ES-I3 (cell line): ENCODE data around the gene GINS2.

ENCODE experiments used
- H3K36me3 ChIP-seq: 2 replicates; pipeline ENCODE4 v1.6.1; 2013; ENCODE audit warnings: mild to moderate bottlenecking, low read length, control low read depth, moderate library complexity; ENCODE audit not compliant: insufficient read depth
- H3K4me1 ChIP-seq: 2 replicates; pipeline ENCODE4 v1.6.1; 2013; ENCODE audit warnings: mild to moderate bottlenecking, control low read depth, low read length; ENCODE audit not compliant: insufficient read depth
- H3K9ac ChIP-seq: 2 replicates; pipeline ENCODE4 v1.6.1; 2013; ENCODE audit warnings: low read depth, mild to moderate bottlenecking, low read length, moderate library complexity
- H3K9me3 ChIP-seq: 2 replicates; pipeline ENCODE4 v1.6.1; 2013; ENCODE audit warnings: mild to moderate bottlenecking, low read length, moderate library complexity; ENCODE audit not compliant: control insufficient read depth, insufficient read depth

GINS2 gene

GRCh38 chr16:85688586-85689284 is at the start of gene GINS2:
TSS of gene GINS2 (minus strand) at chr16:85688954. CDS start at chr16:85688898, 56 bp downstream.
- Histone ChIP-seq H3K36me3 (no peaks in the 10 kb centered on the region), H3K9ac (peak within 1 kb of the TSS; percentile 92), H3K9me3 (no peaks in the 10 kb centered on the region), H3K4me1 (peaks cover 4% of the 10 kb centered on the region; the same call in 1 of the 2 replicates)

DNA sequence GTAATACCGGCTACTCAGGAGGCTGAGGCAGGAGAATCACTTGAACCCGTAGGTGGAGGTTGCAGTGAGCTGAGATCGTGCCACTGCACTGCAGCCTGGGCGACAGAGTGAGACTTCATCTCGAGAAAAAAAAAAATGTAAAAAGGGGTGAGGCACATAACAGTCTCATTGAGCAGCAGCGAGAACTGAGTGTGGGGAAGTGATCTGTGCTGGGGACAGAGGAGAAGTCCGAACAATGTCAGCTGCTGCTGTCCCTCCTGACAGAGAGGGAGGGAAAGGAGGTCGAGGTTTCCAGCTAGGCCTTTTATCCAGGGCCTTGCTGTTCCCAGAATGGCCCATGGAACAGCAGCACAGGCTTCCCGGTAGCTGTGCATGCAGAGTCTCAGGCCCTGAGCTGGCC is 48.2 kb upstream of the GINS2 start:
- H3K36me3 ChIP-seq: no peaks in the 10 kb centered on the region; the same call in 1 of the 2 replicates
- no peak overlapping the region for H3K9ac ChIP-seq
- no peaks in the 10 kb centered on the region for H3K9me3 ChIP-seq
- peaks cover 15% of the 10 kb centered on the region for H3K4me1 ChIP-seq

- H3K9me3 ChIP-seq: no peaks in the 10 kb centered on the region
- H3K36me3 ChIP-seq: no peaks in the 10 kb centered on the region; the same call in 1 of the 2 replicates
- H3K9ac ChIP-seq: no peak overlapping the region
- peaks cover 15% of the 10 kb centered on the region for H3K4me1 ChIP-seq
These were observed 47.2 kb upstream of the GINS2 start for GRCh38 chr16:85735946-85736345.

- H3K4me1 ChIP-seq: peaks cover 15% of the 10 kb centered on the region
- no peaks in the 10 kb centered on the region for H3K9me3 ChIP-seq
- no peak overlapping the region for H3K9ac ChIP-seq
- no peaks in the 10 kb centered on the region; the same call in 1 of the 2 replicates for H3K36me3 ChIP-seq
These were observed 46.5 kb upstream of the GINS2 start for GRCh38 chr16:85735225-85735635.

GRCh38 chr16:85734311-85735017 is 45.7 kb upstream of the GINS2 start:
- no peaks in the 10 kb centered on the region; the same call in 1 of the 2 replicates for H3K36me3 ChIP-seq
- no peak overlapping the region for H3K9ac ChIP-seq
- H3K9me3 ChIP-seq: no peaks in the 10 kb centered on the region
- peaks cover 23% of the 10 kb centered on the region for H3K4me1 ChIP-seq

- Histone ChIP-seq H3K36me3 (no peaks in the 10 kb centered on the region), H3K4me1 (peaks cover 28% of the 10 kb centered on the region), H3K9me3 (no peaks in the 10 kb centered on the region), H3K9ac (no peak overlapping the region)
These were observed 45.1 kb upstream of the GINS2 start for GRCh38 chr16:85733839-85734170.

- no peaks in the 10 kb centered on the region for H3K36me3 ChIP-seq
- peaks cover 28% of the 10 kb centered on the region for H3K4me1 ChIP-seq
These were observed 44.5 kb upstream of the GINS2 start for GRCh38 chr16:85733155-85733838.

GRCh38 chr16:85731179-85731578 is 42.4 kb upstream of the GINS2 start:
- Histone ChIP-seq H3K9ac (no peak overlapping the region), H3K9me3 (no peaks in the 10 kb centered on the region), H3K4me1 (peaks cover 28% of the 10 kb centered on the region), H3K36me3 (no peaks in the 10 kb centered on the region)

More at GRCh38 chr16:85733155-85733838, 44.5 kb upstream of the GINS2 start:
- no peak overlapping the region for H3K9ac ChIP-seq
- no peaks in the 10 kb centered on the region for H3K9me3 ChIP-seq

DNA sequence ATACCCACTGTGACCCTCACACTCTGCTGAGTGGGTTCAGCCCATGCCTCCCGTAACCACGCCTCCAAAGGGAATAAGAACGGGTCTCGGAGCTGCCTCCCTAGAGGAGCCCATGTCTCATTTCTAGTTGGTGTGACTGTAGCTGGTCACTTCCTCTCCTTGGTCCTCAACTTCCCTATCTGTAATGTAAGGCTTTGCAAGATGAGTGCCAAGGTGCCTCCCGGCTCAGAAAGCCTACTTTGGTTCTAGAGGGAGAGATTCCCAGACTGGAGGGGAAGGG is 41.4 kb upstream of the GINS2 start:
- Histone ChIP-seq H3K36me3 (0 out of 2 replicates have a peak, but pooled peaks cover 4% of the 10 kb centered on the region), H3K9me3 (no peaks in the 10 kb centered on the region), H3K9ac (no peak overlapping the region), H3K4me1 (peaks cover 28% of the 10 kb centered on the region)

DNA sequence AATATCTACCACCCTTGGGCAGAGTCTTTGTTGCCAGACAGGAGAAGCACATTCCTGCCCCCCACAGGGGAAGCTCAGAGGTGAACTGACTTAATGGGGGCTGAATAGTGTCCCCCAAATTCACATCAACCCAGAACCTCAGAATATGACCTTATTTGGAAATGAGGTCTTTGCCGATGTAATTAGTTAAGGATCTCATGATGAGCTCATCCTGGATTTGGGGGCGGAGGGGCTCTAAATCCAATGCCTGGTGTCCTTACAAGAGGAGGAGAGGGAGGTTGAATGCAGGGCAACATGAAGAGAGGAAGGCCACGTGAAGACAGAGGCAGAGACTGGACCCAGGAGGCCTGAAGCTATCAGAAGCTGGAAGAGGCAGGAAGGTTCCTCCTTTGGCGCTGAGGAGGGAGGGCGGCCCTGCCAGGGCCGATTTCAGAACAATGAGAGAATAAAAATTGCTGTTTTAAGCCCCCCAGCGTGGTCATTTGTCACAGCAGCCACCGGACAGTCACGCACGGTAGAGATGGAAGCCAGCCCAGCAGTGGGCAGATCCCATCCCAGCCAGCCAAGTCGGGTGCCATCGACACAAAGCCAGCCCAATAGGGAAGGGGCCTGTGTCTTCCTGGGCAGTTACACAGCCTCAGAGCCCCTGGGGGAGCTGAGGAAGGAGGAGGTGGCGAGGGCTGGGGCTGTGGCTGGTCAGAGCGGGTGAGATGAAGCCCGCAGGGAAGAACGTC is 40.9 kb upstream of the GINS2 start:
- Histone ChIP-seq H3K36me3 (0 out of 2 replicates have a peak, but pooled peaks cover 4% of the 10 kb centered on the region), H3K9ac (no peak overlapping the region), H3K9me3 (no peaks in the 10 kb centered on the region), H3K4me1 (peaks cover 25% of the 10 kb centered on the region)

DNA sequence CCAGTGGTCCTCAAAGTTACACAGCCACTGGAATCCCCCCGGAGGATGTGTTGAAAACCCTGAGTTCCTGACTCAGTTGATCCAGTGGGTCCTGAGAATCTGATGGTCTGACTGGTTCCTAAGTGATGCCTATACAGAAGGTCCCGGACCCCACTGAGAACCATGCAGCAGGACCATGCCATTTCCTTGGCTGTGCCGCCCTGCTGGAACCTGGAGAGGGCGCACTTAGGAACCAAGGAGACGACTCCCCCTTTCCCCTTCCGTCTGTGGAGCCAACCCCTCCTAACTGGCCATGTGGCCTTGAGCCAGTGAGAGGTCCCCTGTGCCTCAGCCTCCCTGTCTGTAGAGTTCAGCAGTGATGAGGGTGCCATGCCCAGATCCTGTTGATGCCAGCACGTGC is 40.1 kb upstream of the GINS2 start:
- Histone ChIP-seq H3K9me3 (no peaks in the 10 kb centered on the region), H3K36me3 (0 out of 2 replicates have a peak, but pooled peaks cover 4% of the 10 kb centered on the region), H3K4me1 (peaks cover 18% of the 10 kb centered on the region; the same call in 1 of the 2 replicates), H3K9ac (no peak overlapping the region)

DNA sequence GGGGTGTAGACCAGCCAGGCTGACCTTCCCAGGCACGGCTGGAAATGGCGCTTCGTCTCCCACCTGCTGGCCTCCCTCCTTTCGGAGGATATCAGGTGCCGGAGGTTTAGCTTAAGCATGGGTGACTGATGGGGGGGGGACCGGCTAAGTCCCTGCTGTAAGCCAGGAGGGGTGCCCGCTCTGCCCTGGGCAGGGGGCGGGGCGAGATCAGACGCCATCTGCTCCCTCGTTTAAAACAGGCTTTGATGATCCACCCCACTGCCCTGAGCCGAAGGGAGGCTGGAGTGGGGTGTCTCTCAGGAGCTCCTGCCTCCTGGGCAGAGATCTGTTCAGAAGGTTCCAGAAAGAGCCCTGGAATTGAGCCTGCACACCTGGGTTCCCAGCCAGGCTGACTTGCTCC is 36.2 kb upstream of the GINS2 start:
- Histone ChIP-seq H3K9me3 (no peaks in the 10 kb centered on the region), H3K4me1 (peaks cover 19% of the 10 kb centered on the region; the same call in 1 of the 2 replicates), H3K36me3 (0 out of 2 replicates have a peak, but pooled peaks cover 4% of the 10 kb centered on the region), H3K9ac (no peak overlapping the region)

- H3K9me3 ChIP-seq: no peaks in the 10 kb centered on the region
- peaks cover 12% of the 10 kb centered on the region; the same call in 1 of the 2 replicates for H3K4me1 ChIP-seq
- H3K36me3 ChIP-seq: 0 out of 2 replicates have a peak, but pooled peaks cover 4% of the 10 kb centered on the region
- no peak overlapping the region for H3K9ac ChIP-seq
These were observed 35.5 kb upstream of the GINS2 start for GRCh38 chr16:85724126-85724879.
